ENCODE measurements around the gene DOCK10.

Gene DOCK10

DNA sequence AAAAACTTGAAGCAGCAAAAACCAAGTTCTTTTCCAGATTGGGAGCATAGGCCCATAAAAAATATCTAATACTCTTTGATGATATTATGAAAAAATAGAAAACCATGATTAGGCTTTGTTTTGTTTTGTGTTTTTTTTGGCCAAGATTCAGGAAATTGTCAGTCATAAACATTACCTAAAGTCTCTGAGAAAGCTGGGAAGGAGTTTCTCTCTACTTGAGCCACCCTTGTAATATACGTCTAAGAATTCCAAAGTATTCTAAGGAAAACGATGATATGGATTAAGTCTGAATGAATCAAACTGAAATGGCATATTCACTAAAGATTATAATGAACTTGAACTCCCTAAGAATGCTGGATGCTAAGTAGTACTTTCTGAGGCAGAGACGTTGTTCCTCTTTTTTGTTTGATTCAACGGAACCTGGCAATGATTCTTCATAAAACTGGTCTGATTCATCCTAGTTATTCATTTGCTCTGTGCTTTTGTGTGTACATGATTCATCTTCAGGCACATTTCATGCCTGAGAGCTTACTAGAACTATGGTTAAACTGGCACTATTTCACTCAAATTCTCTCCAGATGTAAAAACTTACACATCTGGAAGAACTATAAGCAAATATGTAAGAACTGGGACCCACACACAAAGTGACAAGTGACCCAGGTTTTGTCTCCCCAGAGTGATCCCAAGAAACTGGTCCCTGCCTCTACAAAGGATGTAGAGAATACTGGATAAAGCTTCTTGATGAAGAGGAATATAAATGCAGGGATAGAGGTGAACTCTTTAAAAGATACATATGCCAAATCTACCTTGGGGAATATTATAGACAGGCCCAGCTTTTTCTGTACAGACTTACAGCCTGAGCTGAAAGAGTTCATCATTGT lies 159.7 kb downstream of the DOCK10 start:
- no peak overlapping the region for H3K4me3 ChIP-seq (replicated peaks; ENCODE audit: low read depth, low read length)
- H3K27me3 ChIP-seq (replicated peaks; ENCODE audit: control insufficient read depth, insufficient read depth, low read length): no peaks in the 10 kb centered on the region
- H3K36me3 ChIP-seq (ENCODE audit: control insufficient read depth, insufficient read depth, low read length): peaks cover 10% of the 10 kb centered on the region
- TF ChIP-seq, protein P1, sequence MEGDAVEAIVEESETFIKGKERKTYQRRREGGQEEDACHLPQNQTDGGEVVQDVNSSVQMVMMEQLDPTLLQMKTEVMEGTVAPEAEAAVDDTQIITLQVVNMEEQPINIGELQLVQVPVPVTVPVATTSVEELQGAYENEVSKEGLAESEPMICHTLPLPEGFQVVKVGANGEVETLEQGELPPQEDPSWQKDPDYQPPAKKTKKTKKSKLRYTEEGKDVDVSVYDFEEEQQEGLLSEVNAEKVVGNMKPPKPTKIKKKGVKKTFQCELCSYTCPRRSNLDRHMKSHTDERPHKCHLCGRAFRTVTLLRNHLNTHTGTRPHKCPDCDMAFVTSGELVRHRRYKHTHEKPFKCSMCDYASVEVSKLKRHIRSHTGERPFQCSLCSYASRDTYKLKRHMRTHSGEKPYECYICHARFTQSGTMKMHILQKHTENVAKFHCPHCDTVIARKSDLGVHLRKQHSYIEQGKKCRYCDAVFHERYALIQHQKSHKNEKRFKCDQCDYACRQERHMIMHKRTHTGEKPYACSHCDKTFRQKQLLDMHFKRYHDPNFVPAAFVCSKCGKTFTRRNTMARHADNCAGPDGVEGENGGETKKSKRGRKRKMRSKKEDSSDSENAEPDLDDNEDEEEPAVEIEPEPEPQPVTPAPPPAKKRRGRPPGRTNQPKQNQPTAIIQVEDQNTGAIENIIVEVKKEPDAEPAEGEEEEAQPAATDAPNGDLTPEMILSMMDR (IDR thresholded peaks at IDR 0.05; ENCODE audit: insufficient read depth, low read length, poor library complexity, severe bottlenecking): no peak
- no peak for DNase-seq (ENCODE audit: extremely low read depth, insufficient read length)

DNA sequence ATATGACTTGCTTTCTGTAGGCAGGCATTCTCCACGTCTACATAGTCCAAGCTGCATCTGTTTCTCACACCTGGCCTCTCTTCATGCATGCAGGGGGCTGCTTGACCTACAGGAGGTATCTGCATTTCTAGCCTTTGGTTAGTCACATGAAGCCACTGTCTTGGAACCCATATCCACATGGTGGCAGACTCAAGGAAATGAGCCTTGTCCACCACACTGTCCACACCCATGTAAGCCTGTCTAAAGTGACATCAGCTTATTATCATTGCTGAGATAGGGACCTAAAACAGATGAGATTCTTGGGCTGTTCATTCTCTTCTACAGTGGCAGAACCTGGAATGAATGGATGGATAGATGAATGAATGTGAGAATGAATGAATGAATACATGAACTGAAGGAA lies 160.4 kb downstream of the DOCK10 start:
- Histone ChIP-seq H3K4me3 (replicated peaks; ENCODE audit: low read depth, low read length) (no peak overlapping the region), H3K36me3 (ENCODE audit: control insufficient read depth, insufficient read depth, low read length) (peaks cover 10% of the 10 kb centered on the region), H3K27me3 (replicated peaks; ENCODE audit: control insufficient read depth, insufficient read depth, low read length) (no peaks in the 10 kb centered on the region)
- TF ChIP-seq, protein P1 (IDR thresholded peaks at IDR 0.05; ENCODE audit: insufficient read depth, low read length, poor library complexity, severe bottlenecking): no peak
- DNase-seq (ENCODE audit: extremely low read depth, insufficient read length): no peak

DNA sequence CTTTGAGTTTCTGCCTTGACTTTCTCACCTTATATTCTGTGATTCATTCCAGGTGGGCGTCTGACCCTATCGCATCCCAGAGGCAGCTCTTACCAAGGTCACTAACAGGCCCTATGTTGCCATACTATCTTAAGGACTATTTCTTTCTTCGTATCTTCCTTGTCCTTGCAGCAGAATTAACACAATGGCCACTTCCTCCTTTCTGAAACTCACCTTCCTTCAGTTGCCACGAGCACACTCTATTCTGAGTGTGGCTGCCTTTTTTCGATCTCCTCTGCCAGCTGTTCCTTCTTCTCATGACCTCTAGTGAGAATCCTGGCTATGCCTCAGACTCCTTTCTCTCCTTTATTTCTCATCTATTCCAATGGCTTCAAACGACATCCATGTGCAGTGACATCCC lies 165.7 kb downstream of the DOCK10 start:
- TF ChIP-seq, protein P1 (IDR thresholded peaks at IDR 0.05; ENCODE audit: insufficient read depth, low read length, poor library complexity, severe bottlenecking): no peak
- DNase-seq (ENCODE audit: extremely low read depth, insufficient read length): no peak
- Histone ChIP-seq H3K36me3 (ENCODE audit: control insufficient read depth, insufficient read depth, low read length) (peaks cover 12% of the 10 kb centered on the region), H3K4me3 (replicated peaks; ENCODE audit: low read depth, low read length) (no peak overlapping the region), H3K27me3 (replicated peaks; ENCODE audit: control insufficient read depth, insufficient read depth, low read length) (no peaks in the 10 kb centered on the region)

DNA sequence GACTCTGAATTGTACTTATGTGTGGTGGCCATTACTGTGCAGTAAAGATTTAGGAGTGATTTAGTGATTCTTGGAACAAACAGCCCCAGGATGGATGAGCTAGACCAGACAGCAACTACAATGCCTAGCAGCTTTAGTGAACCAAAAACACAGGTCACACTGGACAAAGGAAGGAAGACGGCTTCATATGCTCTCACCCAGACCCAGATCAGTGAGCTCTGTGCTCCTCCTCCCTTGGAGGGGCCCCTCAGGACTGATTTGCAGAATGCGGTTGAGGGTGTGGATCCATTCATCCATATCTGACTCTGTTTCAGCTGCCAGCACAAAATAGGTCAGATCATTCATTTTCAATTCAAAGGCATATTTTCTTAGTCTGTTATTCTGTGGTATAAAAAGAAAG lies 166.4 kb downstream of the DOCK10 start:
- TF ChIP-seq, protein P1 (IDR thresholded peaks at IDR 0.05; ENCODE audit: insufficient read depth, low read length, poor library complexity, severe bottlenecking): no peak
- peaks cover 16% of the 10 kb centered on the region for H3K36me3 ChIP-seq (ENCODE audit: control insufficient read depth, insufficient read depth, low read length)
- H3K4me3 ChIP-seq (replicated peaks; ENCODE audit: low read depth, low read length): no peak overlapping the region
- no peaks in the 10 kb centered on the region for H3K27me3 ChIP-seq (replicated peaks; ENCODE audit: control insufficient read depth, insufficient read depth, low read length)
- no peak for DNase-seq (ENCODE audit: extremely low read depth, insufficient read length)

DNA sequence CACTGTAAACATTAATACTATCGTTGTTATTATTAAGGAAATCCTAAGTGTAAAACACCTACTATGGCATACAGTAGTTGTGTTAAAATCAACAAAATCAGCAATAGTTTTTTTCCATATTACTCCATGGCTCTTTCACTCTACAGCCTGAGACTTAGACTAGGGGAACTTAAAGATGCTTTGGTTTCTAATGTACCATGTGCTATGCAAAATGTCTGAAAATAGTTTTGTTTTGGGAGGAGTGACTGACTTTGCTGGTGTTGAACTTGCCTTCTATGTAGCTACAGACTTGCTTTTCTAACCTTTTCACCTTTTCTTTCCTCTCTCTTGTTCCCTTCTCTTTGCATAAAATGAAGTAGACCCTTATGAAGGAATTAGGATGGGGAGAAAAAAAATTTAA lies 167.1 kb downstream of the DOCK10 start:
- TF ChIP-seq, protein P1 (IDR thresholded peaks at IDR 0.05; ENCODE audit: insufficient read depth, low read length, poor library complexity, severe bottlenecking): no peak
- Histone ChIP-seq H3K27me3 (replicated peaks; ENCODE audit: control insufficient read depth, insufficient read depth, low read length) (no peaks in the 10 kb centered on the region), H3K4me3 (replicated peaks; ENCODE audit: low read depth, low read length) (no peak overlapping the region), H3K36me3 (ENCODE audit: control insufficient read depth, insufficient read depth, low read length) (peaks cover 17% of the 10 kb centered on the region)
- no peak for DNase-seq (ENCODE audit: extremely low read depth, insufficient read length)
